DMS53 treated with DMSO at 0.1 percent for 48 hours (cell line): Measurements from ENCODE around the gene PUDP.
"Not testable (repeated sequence)": the region's sequence is repeated elsewhere in the genome, so short reads cannot be mapped to it uniquely, and the experiment has no call there.

ENCODE experiments used
- DNase-seq: peaks from one replicate; lab custom pipeline; 2025; ENCODE audit not compliant: unreplicated experiment; lab: John Stamatoyannopoulos, UW

PUDP gene

GRCh38 chrX:7147978-7148854, at the start of gene PUDP:
TSS of gene PUDP (minus strand) at chrX:7148153. CDS start at chrX:7148113, 40 bp downstream.
- peak; percentile 39 for DNase-seq

- no peak for DNase-seq
These were observed 46.7 kb upstream of the PUDP start for GRCh38 chrX:7194606-7195005.

- DNase-seq = no peak
These were observed 44.9 kb upstream of the PUDP start for GRCh38 chrX:7192871-7193270.

- DNase-seq = no peak
These were observed 43.7 kb upstream of the PUDP start for GRCh38 chrX:7191681-7192110.

- peak; percentile 30 for DNase-seq
These were observed 42.2 kb upstream of the PUDP start for GRCh38 chrX:7190157-7190556.

- DNase-seq = no peak
These were observed 40.7 kb upstream of the PUDP start for GRCh38 chrX:7188672-7189071.

- DNase-seq = no peak
These were observed 36.9 kb upstream of the PUDP start for GRCh38 chrX:7184816-7185215.

- no peak for DNase-seq
These were observed 31.5 kb upstream of the PUDP start for GRCh38 chrX:7179446-7179845.

- DNase-seq = not testable (repeated sequence)
These were observed 30.9 kb upstream of the PUDP start for GRCh38 chrX:7178859-7179258.

- no peak for DNase-seq
These were observed 22.9 kb upstream of the PUDP start for GRCh38 chrX:7170898-7171297.

- DNase-seq = no peak
These were observed 21.7 kb upstream of the PUDP start for GRCh38 chrX:7169627-7170026.

- DNase-seq = no peak
These were observed 20.4 kb upstream of the PUDP start for GRCh38 chrX:7168371-7168770.

- DNase-seq = no peak
These were observed 16.2 kb upstream of the PUDP start for GRCh38 chrX:7164174-7164573.

- DNase-seq = no peak
These were observed 15.3 kb upstream of the PUDP start for GRCh38 chrX:7163146-7163677.

- DNase-seq = no peak
These were observed 11.4 kb upstream of the PUDP start for GRCh38 chrX:7159149-7159861.

- no peak for DNase-seq
These were observed 10.6 kb upstream of the PUDP start for GRCh38 chrX:7158468-7158990.

- no peak for DNase-seq
These were observed 8.9 kb upstream of the PUDP start for GRCh38 chrX:7156879-7157278.

- no peak for DNase-seq
These were observed 7.2 kb upstream of the PUDP start for GRCh38 chrX:7155163-7155562.

- no peak for DNase-seq
These were observed 6.2 kb upstream of the PUDP start for GRCh38 chrX:7154041-7154597.

- no peak for DNase-seq
These were observed 5.3 kb upstream of the PUDP start for GRCh38 chrX:7153231-7153630.

- DNase-seq = no peak
These were observed 1.5 kb upstream of the PUDP start for GRCh38 chrX:7149411-7149810.
